Measurements from ENCODE around the gene HSP90AB1. TPM values are rescaled to one million over a fixed set of nuclear protein-coding genes. Genes with fewer than 3 reads are reported as not detected.

HSP90AB1 gene
- total and polyA plus RNA-seq, 9 of the 15 experiments (the other 6 are each of a cell fraction or from before 2014, with no cell fraction given): 1,780 to 3,358 (median 2,262) TPM

GRCh38 chr6:44265007-44265721, 18.3 kb downstream of the HSP90AB1 start, which contains the start of gene NFKBIE (continued):
- no peak for TF ChIP-seq ZMIZ1 (IDR thresholded peaks at IDR 0.05; ENCODE audit: low read depth in 2 of 2, low read length in 2 of 2)
- no peak for TF ChIP-seq EHMT2 (IDR thresholded peaks at IDR 0.05)
- TF ChIP-seq HMG20A (CRISPR knock-in tag; conservative IDR thresholded peaks at IDR 0.05): no peak
- no peak for TF ChIP-seq SMAD3 (CRISPR knock-in tag; conservative IDR thresholded peaks at IDR 0.05)
- TF ChIP-seq THRA (IDR thresholded peaks at IDR 0.05): no peak
- TF ChIP-seq SIN3B (IDR thresholded peaks at IDR 0.05; ENCODE audit: low read depth): peak; percentile 53
- no peak for TF ChIP-seq EWSR1 (IDR thresholded peaks at IDR 0.05; ENCODE audit: borderline replicate concordance, low read depth, partially characterized antibody)
- TF ChIP-seq ZNF263 (CRISPR knock-in tag; IDR thresholded peaks at IDR 0.05; ENCODE audit: borderline replicate concordance): peak; percentile 72
- no peak for TF ChIP-seq ZNF174 (CRISPR knock-in tag; IDR thresholded peaks at IDR 0.05)
- TF ChIP-seq ILF3 (IDR thresholded peaks at IDR 0.05; ENCODE audit: borderline replicate concordance): no peak; the same call in 1 of the 2 replicates
- no peak for TF ChIP-seq FOXK1 (CRISPR knock-in tag; IDR thresholded peaks at IDR 0.05; ENCODE audit: borderline replicate concordance)
- no peak for TF ChIP-seq CEBPZ (IDR thresholded peaks at IDR 0.05; ENCODE audit: borderline replicate concordance, low read depth, low read length)
- no peak for TF ChIP-seq U2AF1 (optimal IDR thresholded peaks at IDR 0.05; ENCODE audit: low read depth, low read length)
- peak; percentile 42; the same call in 1 of the 2 replicates for TF ChIP-seq SP1 (CRISPR knock-in tag; IDR thresholded peaks at IDR 0.05)
- no peak for TF ChIP-seq CBFB (CRISPR knock-in tag; IDR thresholded peaks at IDR 0.05)
- TF ChIP-seq LEF1 (IDR thresholded peaks at IDR 0.05): no peak
- TF ChIP-seq ZC3H11A (IDR thresholded peaks at IDR 0.05; ENCODE audit: low read depth, low read length): no peak

Measured in K562 (cell line).